Skeletal muscle satellite cell (primary cell): Measurements from ENCODE around the gene DHDH.

Source experiments
- H3K27me3 ChIP-seq: 2 replicates; pipeline ENCODE4 v1.7.0; 2013; ENCODE audit warnings: low read length; ENCODE audit not compliant: control insufficient read depth, insufficient read depth
- H3K36me3 ChIP-seq: 2 replicates; pipeline ENCODE4 v1.7.0; 2013; ENCODE audit warnings: mild to moderate bottlenecking, control low read depth, low read length; ENCODE audit not compliant: insufficient read depth
- H3K4me1 ChIP-seq: 2 replicates; pipeline ENCODE4 v1.7.0; 2013; ENCODE audit warnings: low read length; ENCODE audit not compliant: control insufficient read depth, insufficient read depth
- H3K4me2 ChIP-seq: 2 replicates; pipeline ENCODE4 v1.7.0; 2013; ENCODE audit warnings: mild to moderate bottlenecking, low read length
- H3K4me3 ChIP-seq: 2 replicates; pipeline ENCODE4 v1.7.0; 2013; ENCODE audit warnings: low read length
- H3K9ac ChIP-seq: 2 replicates; pipeline ENCODE4 v1.7.0; 2013; ENCODE audit warnings: mild to moderate bottlenecking, low read depth, low read length, moderate library complexity
- H3K9me3 ChIP-seq: replicated peaks from 2 replicates; pipeline ENCODE4 v1.7.0; 2013; ENCODE audit warnings: mild to moderate bottlenecking, control low read depth, low read length

The DHDH gene

DNA sequence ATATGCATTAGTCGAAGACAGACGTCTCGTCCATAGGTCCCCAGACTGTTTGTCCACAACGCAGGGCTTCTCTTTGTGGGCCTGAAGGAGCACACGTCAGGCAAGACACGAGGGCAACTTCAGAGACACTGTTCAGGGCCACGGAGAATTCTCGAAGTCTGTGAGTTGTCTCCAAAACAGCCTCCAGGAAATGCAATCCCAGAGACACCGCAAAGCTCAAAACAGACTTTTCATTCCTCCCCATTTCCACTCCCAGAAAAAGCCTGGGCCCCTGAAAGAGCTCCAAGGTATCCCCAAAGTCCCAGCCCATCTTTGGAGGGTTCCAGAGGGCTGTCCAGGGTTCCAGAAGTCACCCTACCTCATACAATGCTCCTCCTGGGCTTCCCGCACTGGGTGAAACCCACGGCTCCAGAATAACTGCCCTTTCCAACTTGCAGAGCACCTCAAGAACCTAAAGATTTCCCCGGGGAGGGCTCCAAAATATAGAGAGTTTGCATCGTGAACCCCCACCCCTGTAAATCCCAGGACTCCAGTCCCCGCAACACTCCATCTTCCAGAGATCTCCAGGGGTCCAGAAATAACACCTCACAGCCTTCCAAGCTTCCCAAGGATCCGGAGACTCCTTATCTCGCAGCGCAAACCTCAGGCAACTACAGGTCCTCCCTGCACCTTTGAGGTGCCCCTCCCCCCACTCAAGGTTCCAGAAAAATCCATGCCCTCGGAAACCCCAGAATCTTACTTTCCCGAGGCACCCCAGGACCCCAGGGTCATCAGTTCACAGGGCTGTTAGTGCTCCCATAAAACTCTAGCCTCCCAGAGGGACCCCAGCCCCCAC is 30.9 kb downstream of the DHDH start:
- Histone ChIP-seq H3K27me3 (no peaks in the 10 kb centered on the region), H3K9ac (peak overlapping the region; percentile 73), H3K4me2 (peak overlapping the region; percentile 67), H3K4me1 (peaks cover 39% of the 10 kb centered on the region), H3K36me3 (peaks cover 28% of the 10 kb centered on the region), H3K9me3 (no peaks in the 10 kb centered on the region), H3K4me3 (peak overlapping the region; percentile 34)

- peaks cover 36% of the 10 kb centered on the region for H3K36me3 ChIP-seq
- H3K9ac ChIP-seq = peak within 1 kb of the TSS; percentile 87
- H3K9me3 ChIP-seq = no peaks in the 10 kb centered on the region
- H3K4me2 ChIP-seq = peak within 1 kb of the TSS; percentile 97
- H3K27me3 ChIP-seq = no peaks in the 10 kb centered on the region
- peak within 1 kb of the TSS; percentile 91 for H3K4me3 ChIP-seq
- peaks cover 39% of the 10 kb centered on the region for H3K4me1 ChIP-seq
These were observed 31.7 kb downstream of the DHDH start, which contains the start of gene FTL for GRCh38 chr19:48965040-48965805. Gene FTL, plus strand, starts transcription at chr19:48965309. Its CDS starts 199 bp downstream, at chr19:48965508.

DNA sequence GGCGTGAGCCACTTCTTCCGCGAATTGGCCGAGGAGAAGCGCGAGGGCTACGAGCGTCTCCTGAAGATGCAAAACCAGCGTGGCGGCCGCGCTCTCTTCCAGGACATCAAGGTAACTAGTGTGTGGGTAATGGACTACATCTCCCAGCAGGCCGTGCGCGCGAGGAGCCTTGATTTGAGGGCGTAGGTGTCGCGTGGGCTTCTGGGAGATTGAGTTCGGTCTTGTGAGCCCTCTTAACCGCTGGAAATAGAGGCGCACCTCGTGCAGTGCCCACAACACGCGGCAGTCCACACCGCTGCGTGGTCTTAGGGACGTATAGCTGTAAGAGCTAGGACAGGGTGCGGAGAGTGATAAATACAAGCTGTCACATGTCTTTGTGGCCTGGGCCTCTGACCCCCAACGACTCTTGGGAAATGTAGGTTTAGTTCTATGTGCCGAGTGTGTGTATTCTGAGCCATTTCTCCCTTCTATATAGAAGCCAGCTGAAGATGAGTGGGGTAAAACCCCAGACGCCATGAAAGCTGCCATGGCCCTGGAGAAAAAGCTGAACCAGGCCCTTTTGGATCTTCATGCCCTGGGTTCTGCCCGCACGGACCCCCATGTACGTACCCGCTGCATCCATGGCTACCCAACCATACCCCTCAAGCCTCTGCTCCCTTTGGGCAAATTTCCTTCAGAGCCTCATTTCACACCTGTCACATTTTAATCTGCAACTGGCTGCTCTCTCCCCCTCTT is 32.5 kb downstream of the DHDH start:
- H3K4me1 ChIP-seq = peaks cover 39% of the 10 kb centered on the region
- H3K4me2 ChIP-seq = peak overlapping the region; percentile 97
- peak overlapping the region; percentile 87 for H3K9ac ChIP-seq
- H3K4me3 ChIP-seq = peak overlapping the region; percentile 91
- H3K9me3 ChIP-seq = no peaks in the 10 kb centered on the region
- H3K27me3 ChIP-seq = no peaks in the 10 kb centered on the region
- H3K36me3 ChIP-seq = peaks cover 40% of the 10 kb centered on the region

DNA sequence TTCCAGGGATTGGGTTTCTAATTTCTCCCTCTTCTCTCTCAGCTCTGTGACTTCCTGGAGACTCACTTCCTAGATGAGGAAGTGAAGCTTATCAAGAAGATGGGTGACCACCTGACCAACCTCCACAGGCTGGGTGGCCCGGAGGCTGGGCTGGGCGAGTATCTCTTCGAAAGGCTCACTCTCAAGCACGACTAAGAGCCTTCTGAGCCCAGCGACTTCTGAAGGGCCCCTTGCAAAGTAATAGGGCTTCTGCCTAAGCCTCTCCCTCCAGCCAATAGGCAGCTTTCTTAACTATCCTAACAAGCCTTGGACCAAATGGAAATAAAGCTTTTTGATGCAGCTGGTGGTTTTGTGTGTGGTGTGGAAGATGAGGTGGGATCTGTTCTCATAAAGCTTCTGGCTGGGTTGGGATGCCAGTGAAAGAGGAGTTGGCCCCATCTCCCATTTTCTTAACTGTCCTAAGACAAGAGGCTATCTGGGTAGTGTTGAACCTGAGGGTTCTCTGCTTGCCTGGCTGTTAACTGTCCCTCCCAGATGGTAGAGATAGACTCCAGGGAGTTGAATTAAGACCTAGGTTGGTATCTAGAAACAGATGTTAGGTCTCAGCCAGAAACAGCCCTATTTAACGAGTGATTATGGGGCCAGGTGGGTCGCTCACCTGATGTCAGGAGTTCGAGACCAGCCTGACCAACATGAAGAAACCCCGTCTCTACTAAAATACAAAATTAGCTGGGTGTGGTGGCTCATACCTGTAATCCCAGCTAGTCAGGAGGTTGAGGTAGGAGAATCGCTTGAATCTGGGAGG is 33.2 kb downstream of the DHDH start:
- Histone ChIP-seq H3K36me3 (peaks cover 40% of the 10 kb centered on the region), H3K9me3 (no peaks in the 10 kb centered on the region), H3K4me1 (peaks cover 39% of the 10 kb centered on the region), H3K9ac (peak overlapping the region; percentile 87), H3K4me2 (peak overlapping the region; percentile 97), H3K27me3 (no peaks in the 10 kb centered on the region), H3K4me3 (peak overlapping the region; percentile 91)

DNA sequence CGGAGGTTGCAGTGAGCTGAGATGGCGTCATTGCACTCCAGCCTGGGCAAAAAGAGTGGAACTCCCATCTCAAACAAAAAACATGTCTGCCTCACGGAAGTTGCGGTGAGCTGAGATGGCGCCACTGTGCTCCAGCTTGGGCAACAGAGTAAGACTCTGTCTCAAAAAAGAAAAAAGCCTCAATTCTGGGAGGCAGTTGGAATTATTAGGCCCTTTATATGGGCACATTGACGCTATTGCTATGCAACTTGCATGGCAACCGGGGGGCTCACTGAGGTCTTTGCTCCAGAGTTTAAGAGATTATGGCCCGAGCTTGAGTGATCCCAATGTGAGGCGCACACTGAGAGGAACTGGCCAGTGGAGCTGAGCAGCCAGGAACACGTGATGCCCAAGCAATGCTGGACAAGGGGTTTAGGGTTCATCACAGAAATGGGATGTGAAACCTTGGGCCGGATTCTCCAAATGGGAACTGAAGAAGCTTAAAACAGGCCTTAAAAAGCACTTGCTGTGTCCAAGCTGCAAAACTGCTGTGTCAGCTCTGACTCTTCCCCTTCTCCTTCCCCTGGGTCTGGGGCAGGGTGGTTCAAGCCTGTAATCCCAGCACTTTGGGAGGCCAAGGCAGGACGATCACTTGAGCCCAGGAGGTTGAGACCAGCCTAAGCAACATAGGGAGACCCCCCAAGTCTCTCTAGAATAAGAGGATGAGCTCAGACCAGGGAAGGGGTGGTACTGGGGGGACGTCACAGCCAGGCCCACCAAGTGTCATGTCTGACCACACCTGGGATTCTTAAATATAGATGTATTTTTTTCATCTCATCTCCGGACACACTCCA is 34.1 kb downstream of the DHDH start:
- H3K4me3 ChIP-seq = peak overlapping the region; percentile 91
- H3K4me2 ChIP-seq = peak overlapping the region; percentile 97
- no peaks in the 10 kb centered on the region for H3K9me3 ChIP-seq
- no peaks in the 10 kb centered on the region for H3K27me3 ChIP-seq
- H3K9ac ChIP-seq = no peak overlapping the region
- peaks cover 40% of the 10 kb centered on the region for H3K36me3 ChIP-seq
- H3K4me1 ChIP-seq = peaks cover 31% of the 10 kb centered on the region

GRCh38 chr19:48968179-48968661 is 34.7 kb downstream of the DHDH start:
- Histone ChIP-seq H3K4me3 (no peak overlapping the region), H3K9ac (no peak overlapping the region), H3K27me3 (no peaks in the 10 kb centered on the region), H3K9me3 (no peaks in the 10 kb centered on the region), H3K36me3 (peaks cover 44% of the 10 kb centered on the region), H3K4me2 (no peak overlapping the region), H3K4me1 (peaks cover 28% of the 10 kb centered on the region)

DNA sequence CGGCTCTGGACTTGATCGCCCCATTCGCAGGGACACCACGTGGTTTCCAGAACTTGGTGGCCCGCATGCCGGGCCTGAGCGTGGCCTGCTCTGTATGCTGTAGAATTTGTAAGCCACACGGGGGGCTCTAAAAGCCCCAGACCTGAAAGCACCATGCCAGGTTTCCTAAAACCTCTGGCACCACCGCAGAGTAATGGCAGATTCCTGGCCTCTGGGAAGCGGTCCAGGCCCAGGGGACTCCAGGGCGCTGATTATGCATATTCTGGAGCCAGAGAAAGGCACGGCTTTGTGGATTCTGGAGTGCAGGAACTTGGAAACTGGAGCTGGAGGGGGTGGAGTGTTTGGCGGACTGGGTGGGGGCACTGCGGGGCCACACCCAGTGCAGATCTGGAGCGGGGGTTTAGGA is 35.3 kb downstream of the DHDH start:
- peaks cover 50% of the 10 kb centered on the region for H3K36me3 ChIP-seq
- H3K4me3 ChIP-seq = no peak overlapping the region
- H3K27me3 ChIP-seq = no peaks in the 10 kb centered on the region
- no peak overlapping the region for H3K4me2 ChIP-seq
- H3K4me1 ChIP-seq = peaks cover 22% of the 10 kb centered on the region
- no peak overlapping the region for H3K9ac ChIP-seq
- no peaks in the 10 kb centered on the region for H3K9me3 ChIP-seq

GRCh38 chr19:48969276-48970138 is 36.0 kb downstream of the DHDH start:
- no peak overlapping the region for H3K4me2 ChIP-seq
- H3K36me3 ChIP-seq = peaks cover 57% of the 10 kb centered on the region
- H3K9me3 ChIP-seq = no peaks in the 10 kb centered on the region
- H3K4me3 ChIP-seq = no peak overlapping the region
- H3K9ac ChIP-seq = no peak overlapping the region
- peaks cover 15% of the 10 kb centered on the region for H3K4me1 ChIP-seq
- H3K27me3 ChIP-seq = no peaks in the 10 kb centered on the region

- no peaks in the 10 kb centered on the region for H3K27me3 ChIP-seq
- no peaks in the 10 kb centered on the region for H3K9me3 ChIP-seq
- H3K4me1 ChIP-seq = peaks cover 12% of the 10 kb centered on the region
- no peak overlapping the region for H3K9ac ChIP-seq
- peaks cover 59% of the 10 kb centered on the region for H3K36me3 ChIP-seq
- no peak overlapping the region for H3K4me2 ChIP-seq
- H3K4me3 ChIP-seq = no peak overlapping the region
These were observed 36.8 kb downstream of the DHDH start for GRCh38 chr19:48970139-48970766.
